NCI-H774 (cell line): Measurements from ENCODE around the gene HPS4.

Experiments
- DNase-seq: peaks from one replicate; lab custom pipeline; 2025; lab: John Stamatoyannopoulos, UW

Gene HPS4

DNA sequence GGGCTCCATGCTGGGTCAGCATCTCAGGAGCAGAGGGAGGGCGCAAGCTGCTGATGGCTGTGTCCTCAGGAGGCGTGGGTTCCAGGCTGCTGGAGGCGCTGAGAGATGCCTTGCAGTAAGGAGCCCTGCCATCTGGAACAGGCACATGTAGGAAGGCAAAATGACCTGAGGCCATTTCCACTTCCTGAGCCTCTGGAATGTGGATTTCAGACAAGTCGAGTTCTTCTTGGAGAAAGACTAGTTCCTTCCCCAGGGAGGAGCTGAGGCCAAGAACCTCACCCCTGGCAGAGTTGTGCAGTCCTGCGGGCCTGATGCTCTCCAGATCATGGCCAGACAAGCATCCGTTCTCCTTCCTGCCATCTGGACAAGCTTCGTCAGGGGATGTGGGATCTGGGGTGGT is 19.3 kb downstream of the HPS4 start:
- DNase-seq = no peak

GRCh38 chr22:26463688-26464087 is 19.9 kb downstream of the HPS4 start:
- DNase-seq = no peak

DNA sequence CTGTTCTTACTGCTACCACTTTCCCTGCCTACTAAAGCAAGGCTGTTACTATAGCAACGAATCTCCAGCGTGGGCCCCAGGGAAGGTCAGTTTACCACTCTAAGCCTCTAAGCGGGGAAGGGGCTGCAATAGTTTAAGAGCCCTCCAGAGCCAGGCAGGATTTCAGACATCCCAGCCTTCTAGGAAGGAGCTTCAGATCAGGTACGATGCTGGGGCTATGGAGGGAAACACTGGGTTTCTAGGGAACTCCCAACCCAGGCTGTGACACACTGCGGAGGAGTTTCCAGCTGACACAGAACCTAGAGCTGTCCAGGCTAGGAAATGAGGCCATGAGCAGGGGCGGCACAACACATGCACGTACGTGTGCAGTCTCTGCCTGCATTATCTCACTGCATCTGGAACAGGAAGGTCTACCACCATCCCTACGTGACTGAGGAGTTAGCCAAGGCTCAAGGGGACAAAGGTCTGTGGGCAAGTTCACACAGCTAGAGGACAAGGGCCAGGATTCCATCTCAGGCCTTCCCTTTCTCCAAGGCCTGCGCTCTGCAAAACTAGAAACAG is 20.4 kb downstream of the HPS4 start:
- no peak for DNase-seq

DNA sequence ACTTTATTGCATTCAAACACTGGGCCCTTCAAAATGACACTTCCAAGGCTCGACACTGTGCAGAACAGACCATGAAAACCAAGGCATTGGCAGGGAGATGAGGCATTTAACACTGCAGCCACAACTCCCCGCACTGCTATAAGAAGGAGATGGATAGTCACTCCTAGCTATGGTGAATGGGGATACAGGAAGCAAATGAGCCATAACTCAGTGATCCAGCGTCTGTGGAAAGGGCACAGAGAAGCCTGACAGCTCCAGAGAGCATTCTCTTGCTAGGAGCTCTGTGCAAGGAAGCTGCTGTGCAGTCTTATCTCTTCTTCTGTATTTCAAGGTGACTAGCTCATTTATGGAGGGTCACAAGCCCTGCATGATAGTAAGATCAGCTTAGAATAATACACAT is 20.9 kb downstream of the HPS4 start:
- DNase-seq = no peak

DNA sequence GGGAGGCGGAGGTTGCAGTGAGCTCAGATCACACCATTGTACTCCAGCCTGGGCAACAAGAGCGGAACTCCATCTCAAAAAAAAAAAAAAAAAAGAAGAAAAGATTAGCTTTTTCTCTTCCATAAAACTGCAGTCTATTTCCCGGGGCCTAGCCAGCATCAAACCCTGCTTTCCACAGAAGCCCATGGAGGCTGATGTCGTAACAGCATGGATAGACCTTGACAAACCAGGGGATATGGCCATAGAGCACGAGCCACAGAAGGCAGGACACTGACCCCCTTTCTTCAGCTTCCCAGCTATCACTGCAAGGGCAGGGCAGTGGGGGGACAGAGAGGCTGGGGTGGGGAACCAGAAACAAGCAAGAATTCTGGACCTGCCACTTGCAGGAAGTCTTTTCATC is 21.5 kb downstream of the HPS4 start:
- DNase-seq = no peak

DNA sequence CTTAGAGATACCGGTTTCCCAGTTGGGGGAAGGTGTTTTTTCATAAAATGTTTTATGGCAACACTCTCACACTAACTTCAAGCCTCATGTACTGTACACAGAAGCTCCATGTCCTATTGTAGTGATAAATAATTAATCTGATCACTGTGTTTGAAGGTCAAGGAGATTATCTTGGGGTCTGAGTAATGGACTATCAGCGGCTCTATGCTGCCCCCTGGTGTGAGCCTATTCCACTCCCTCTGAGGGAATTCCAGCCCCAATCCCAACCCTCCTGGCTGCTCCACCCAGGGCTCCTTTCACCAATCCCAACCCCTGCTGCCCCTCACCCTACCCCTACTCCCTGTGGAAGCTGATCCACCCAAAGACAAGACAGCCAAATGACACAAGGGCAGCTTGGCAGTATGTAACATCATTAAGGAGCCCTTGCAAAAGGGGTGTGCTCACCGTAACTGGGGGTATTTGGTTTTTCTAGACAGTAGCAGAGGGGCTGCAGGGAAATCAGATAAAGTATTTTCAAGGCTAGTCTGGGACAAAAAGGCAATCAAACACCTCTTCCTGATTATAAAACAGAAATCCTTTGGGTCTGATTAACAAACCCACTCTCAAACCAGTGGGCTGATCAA is 22.3 kb downstream of the HPS4 start:
- DNase-seq = no peak

DNA sequence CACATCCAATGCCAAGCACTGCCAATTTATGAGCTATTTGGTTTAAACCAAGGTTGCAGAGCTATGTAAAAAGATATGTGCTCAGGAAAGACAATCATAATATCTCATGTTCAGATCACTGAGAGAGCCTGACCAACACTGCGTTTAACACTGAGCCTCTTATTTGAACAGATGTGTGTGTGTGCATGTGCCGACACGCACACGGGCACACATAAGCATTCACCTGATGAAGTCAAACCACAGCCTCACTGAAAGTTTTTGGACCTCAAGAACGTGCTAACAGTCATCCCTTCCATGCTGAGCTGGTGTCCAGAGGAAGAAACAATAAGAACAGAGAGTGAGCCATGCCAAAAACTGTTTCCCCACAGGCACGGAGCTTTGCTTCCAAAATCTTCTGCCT is 23.4 kb downstream of the HPS4 start:
- no peak for DNase-seq

DNA sequence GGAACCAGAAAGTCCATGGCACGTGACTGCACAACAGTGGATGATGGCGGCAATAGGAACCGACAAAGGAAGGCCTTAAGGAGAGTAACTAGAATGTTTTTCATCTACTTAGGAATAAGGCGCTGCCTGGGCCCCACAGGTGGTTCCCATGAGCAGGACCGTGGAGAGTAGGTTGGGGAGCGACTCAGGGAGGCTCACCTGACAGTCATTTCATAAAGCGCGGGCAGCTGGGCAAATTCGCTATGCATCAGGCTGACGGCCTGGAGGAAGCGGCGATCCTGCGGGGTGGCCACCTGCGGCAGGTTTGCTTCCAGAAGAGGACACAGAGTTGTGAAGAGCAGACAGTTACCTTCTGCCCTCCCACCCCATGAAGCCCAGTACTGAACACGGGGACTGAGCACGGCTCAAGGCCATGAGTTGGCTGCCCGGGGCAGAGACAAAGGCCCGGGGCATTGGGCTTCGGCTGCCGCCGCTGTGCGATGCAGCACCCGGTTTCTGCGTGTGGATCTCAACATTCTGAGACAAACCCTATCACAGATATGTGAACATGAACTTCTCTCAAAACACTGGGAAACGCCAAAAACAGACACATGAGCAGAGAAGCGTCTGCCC is 25.8 kb downstream of the HPS4 start:
- no peak for DNase-seq

DNA sequence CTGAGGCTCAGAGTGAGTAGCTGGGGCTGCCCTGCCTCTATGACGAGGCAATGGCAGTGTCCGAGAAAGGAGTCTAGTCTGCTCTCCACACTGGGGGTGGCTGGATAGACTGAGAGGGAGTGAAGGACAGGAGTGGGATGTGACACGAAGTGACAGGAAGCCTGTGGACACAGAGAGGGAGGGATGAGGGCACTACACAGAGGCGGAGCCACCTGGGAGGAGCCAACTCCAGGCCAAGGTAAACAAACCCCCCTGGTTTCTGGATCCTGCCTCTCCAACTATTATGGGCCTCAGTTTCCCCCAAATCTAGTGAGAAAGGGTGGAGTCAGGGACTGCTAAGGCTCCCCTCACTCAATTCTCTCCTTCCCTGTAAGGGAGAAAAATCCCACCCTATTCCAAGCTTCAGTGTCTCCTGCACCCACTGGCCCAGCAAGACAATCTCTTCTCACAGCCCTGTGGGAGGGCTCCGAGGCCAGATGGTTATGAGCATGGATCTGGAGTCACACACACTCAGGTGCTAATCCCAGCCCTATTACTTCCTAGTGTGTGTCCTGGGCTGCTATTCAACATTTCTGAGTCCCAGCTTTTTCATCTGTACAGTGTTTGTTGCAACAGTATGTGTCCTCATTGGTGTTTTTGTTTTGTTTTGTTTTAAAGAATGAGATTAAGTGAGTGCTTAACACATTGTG is 29.6 kb downstream of the HPS4 start:
- DNase-seq = no peak

GRCh38 chr22:26453216-26453615 is 30.4 kb downstream of the HPS4 start:
- no peak for DNase-seq

DNA sequence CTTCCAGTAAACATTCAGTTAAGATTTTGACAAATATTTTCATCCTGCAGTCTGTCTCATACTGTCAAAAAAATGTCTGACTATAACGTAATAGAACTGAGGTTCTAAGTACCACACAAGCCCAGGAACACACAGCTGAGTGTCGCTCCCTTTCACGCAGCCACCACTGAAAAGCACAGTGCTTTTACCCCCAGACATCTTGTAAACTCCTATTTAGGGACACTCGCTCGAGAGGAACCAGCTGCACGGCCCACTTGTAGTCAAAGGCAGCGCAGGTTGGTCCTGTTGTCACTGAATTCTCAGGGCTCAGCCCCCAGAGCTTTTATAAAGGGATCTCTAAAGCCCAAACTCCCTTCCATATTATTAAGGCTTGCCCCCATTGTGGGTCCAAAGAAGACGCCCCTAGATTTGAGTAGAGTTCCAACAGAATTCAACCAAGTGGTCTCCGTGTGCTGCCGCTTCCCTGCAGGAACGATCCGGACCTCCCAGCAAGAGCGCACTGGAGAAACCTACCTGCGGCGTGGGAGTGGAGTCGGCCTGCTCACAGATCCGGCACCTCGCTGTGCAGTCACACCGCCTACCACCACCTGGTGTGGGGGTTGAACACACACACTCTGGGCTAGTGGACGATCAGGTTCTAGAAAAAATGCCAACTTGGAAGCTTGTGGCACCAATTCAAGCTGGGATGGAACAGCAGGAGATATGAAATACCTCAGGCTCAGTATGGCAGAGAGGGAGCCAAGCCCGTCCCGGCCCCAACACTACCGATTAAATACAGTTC is 31.2 kb downstream of the HPS4 start:
- DNase-seq = no peak

DNA sequence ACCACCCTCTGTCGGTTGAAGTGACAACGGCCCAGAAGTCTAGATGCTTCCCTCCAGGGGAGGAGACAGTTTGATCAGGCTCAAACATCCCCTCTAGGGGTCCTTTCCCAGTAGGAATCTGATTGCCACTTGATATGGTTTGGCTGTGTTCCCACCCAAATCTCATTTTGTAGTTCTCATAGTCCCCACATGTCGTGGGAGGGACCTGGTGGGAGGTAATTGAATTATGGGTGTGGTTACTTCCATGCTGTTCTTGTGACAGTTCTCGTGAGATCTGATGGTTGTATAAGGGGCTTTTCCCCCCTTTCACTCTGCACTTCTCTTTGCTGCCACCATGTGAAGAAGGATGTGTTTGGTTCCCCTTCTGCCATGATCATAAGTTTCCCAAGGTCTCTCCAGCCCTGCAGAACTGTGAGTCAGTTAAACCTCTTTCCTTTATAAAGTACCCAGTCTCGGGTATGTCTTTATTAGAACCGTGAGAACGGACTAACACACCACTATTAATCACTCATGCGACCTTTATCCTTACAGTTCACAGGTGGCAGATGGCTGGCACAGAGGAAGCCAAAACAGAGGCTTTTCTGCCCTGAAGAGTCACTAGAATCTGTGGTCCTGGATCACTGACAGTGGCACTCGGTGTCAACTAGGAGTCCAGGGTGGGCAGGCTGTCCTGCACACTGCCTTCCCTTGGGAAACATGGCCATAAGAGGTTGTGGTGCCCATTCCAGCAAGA is 33.0 kb downstream of the HPS4 start:
- no peak for DNase-seq

DNA sequence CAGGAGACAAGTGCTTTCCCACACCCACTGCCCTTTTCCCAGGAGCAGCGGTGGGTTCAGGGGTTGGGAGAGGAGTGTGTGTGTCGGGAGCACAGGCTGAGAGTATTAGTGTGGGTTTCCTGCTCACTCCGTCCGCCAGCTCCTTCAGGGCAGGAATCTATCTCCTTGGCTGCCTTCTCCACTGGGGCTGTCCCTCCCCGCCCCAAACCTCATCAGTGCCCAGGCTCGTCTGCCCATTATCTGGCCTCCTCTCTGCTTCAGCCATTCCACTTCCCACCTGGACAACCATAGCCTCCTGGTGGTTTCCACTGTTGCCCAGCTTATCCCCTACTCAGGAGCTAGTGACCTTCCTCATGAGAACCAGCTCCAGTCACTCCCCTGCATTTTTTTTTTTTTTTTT is 34.6 kb downstream of the HPS4 start:
- DNase-seq = no peak

- DNase-seq = no peak
Measured at GRCh38 chr22:26448334-26448733, 35.2 kb downstream of the HPS4 start.

DNA sequence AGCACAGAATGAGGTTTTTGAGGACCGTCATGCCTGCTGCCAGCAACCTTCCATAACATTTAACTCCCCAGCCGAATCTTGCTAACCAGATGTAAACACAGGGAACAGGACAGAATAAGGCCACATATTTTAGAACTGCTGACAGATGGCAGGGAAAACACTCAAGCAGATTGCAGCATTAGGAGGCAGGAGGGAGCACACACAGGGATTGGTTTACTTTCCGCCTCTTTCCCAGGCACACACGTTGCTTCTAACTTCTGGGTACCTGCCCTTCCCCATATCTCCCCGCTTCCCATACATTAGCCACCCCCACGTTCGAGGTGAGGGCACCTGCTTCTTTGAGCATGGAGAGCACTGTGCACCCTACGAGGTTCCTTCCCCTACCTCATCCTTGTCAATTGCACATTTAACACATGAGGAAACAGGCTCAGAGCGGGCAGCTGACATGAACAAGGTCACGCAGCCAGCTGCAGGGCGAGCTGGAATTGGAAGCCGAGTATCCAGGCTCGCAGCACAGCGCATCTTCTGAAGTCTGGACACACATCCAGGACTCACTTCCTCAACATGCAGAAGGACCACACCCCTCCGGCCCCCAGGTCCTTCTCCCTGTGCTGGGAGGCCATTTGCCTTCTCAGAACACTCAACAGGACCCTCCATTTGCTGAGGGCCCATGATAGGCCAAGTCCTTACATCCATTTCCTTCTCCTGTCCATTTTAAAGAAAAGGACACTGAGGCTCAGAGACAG is 35.8 kb downstream of the HPS4 start:
- DNase-seq = no peak

DNA sequence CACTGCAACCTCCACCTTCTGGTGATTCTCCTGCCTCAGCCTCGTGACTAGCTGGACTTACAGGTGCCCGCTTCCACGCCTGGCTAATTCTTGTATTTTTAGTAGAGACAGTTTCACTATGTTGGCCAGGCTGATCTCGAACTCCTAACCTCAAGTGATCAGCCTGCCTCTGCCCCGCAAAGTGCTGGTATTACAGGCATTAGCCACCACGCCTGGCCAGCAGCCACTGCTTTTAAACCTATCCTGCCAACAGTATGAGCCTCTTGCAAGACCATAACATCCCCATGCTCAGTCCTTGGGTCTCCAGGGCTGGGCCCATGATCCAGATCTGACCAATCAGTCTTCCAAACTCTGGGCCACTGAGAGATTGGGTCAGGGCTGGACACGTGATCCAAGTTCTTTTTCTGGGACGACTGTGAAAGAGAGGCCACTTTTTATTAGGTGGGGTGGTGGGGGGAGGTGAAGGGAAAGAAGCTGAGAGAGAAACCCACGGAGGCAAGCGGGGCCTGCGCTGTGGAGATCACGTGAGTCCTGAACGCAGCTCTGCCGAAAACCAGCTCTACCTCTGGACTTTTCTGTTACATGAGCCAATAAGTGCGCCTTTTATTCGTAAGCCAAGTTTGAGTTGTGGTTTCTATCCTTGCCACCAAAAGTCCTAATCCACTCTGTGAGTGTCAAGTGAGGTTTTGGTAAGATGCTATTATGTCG is 36.6 kb downstream of the HPS4 start:
- no peak for DNase-seq

DNA sequence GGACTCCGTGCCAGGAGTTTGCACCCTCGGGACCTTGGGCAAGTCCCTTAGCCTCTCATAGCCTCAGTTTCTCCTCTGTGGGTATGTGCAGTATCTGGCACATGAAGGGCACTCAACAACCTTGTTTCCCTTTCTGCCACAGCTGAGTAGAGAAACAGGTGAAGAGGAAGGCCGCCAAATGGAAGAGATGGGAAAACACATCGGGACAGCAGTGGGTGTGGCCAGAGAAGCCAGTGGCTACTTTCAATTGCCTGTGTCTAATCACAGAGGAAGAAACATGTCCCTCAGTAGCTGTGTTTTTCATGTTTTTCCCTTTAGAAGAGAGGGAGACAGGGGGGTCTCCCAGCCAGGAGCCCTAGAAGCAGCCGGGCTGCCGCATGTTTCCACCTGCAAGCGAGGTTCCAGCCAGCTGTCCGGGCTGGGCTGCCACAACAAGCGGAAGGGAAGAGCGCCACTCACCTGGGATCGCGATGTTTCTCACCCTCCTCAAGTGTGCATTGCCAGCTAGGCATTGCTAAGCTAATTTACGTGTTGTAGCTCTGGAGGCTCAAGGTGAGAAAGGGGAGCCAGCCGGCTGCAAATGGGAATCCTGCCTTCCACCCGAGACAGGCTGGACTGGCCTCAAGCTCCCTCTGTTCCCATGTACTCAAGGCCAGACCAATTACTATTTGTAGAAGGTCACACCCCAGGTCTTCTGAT is 37.9 kb downstream of the HPS4 start:
- DNase-seq = no peak

GRCh38 chr22:26444777-26445176 is 38.8 kb downstream of the HPS4 start:
- peak; percentile 16 for DNase-seq

DNA sequence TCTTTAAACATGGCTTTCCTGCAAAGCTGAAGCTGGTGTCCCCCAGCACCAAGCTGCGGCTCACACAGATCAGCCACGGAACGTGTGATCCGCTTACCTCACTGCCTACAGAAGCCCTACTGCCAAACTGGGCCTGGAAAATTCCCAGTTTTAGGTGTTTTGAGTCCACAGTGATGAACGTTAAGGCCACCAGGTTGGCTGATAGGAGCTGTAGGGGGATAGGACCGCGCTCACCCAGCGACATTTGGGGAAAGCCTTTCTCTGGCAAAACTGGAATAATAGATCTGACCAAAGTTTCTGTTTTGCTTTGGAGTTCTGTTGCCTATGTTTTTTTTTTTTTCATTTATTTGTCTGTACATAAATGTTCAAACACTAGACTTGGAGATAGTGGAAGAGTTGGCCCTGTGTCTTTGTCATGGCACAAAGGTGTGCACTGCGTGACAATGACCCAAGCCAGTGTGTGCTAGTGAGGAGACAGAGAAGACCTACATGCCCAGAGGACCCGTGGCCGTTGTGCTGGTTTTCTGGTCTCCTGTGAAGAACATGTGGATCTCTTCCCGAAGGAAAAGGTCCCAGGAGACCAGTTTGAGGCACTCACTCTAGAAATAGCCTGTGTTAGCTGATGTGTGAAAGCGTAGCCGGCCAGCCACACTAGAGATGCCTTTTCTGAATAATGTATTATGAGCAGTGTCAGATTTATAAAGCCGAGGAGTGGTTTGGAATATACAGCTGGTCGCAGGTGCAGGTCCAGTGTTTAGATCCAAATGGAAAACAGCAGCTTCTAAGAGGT is 39.5 kb downstream of the HPS4 start:
- no peak for DNase-seq
